ENCODE data around the gene STON2.

- TF ChIP-seq POLR2AphosphoS5 (IDR thresholded peaks at IDR 0.05; ENCODE audit: low read depth, low read length): no peak
- TF ChIP-seq CTCF (IDR thresholded peaks at IDR 0.05): no peak
Measured at GRCh38 chr14:81342850-81343580, 57.1 kb downstream of the STON2 start.
